Activated CD8-positive, alpha-beta memory T cell treated with anti-CD3 and anti-CD28 coated beads, Interleukin-2, amount 50 U/mL, for 1 hour (primary cell): ENCODE results near the gene KIAA1755.

Experiments used
- DNase-seq: peaks from one replicate; pipeline ENCODE4 v3.0.0-alpha.2; 2020; ENCODE audit errors: extremely low read depth

The KIAA1755 gene

DNA sequence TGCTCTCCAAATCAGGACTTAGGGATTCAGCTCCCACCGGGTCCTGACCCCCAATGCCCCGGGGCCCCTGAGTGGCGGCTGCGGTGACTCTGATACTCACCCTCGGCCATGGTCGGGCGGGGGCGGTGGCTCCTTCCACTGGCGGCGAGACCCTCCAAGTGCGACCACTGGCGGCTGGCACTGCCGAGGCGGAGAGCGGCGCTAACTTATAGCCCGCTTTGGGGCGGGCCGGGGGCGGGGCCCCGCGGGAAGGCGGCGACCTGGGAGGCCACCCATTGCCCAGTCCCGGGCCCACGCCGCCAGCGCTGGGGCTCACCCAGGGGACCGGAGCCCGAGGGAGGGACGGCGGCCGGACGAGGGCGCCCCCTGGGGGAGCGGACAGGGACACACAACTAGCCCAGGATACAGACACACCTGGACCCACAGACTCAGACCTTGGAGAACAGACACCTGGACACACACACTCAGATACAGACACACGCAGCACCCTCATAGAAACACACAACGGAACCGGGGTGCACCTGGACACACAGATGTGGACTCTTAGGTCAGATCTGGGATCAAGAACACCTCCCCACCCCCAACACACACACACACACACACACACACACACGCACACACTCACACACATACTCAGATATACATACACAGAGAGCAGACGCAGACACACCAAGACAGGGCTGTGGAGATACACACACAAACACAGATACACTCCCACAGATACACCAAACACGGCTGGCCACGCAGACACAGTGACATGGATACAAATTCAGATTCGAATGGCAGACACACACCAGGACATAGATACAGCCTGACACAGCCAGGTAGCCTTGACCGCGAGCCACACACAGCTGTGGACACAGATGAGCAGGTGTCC is 95.2 kb downstream of the KIAA1755 start, which contains the start of gene TGM2:
Gene TGM2 (minus strand): TSS at position 182 of the 877 bp plus-strand sequence. CDS start 72 bp downstream, at position 110.
- DNase-seq, result no peak

GRCh38 chr20:38164624-38165088 is 95.9 kb downstream of the KIAA1755 start:
- DNase-seq, result no peak

DNA sequence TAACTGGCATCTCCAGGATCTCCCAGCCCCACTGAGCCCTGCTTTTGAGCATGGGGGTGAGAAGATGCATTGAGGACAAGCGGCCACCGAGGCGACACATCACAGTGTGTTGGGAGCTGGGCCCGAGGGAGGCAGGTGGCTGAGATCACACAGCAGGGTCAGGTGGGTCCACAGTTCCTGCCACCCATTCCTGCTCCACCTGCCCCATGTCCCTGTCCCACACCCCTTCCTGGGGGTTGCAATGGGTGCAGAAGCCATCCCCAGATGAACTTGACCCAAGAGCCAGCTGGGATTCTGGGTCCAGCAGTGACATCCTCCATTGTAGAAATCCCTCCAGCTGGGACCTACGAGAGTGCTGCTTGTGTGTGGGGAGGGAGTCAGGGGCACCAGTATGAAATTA is 96.5 kb downstream of the KIAA1755 start:
- DNase-seq, result no peak

DNA sequence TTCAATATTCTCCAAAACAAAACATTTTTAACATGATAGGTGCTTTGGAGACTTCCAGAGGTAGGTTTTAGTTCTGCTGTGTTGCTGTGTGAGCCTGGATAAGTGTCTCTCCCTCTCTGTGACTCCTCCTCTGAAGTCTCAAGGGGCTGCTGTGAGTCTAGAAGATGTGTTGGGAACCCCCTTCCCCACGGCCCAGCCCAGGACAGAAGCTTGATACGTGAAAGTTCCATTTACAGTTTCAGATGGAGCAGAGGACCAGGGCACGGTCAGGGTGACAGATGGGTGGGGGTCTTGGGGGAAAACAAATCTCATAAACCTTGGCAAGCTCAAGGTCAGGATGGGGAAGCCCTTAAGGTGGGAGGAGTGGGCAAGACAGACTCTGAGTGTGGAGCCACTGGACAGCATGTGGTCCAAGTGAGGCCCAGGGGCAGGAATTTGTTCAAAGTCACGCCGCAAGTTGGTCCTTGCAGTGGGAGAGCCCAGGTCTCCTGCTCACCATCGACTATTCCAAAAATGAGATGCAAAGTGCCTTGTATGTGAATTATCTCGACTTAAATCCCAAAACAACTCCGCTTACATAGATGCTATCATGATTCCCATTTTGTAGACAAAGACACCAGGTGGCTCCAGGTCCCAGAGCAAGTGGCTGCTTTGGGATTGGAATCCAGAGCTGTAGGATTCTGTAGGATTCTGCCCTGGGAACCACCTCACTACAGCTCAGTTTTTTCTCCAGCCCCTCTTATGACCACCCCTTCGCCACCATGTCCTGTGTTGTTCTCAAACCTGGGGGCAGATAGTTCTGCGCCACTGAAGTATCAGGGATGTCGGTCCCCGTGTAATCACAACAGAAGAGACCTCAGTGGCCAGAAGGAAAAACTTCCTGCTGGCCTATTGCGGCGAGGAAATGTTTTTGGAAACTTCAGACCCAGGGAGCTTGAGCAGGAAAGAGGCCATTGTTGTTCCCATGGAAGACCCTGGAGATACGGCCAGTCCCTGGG is 97.4 kb downstream of the KIAA1755 start:
- DNase-seq, result no peak

DNA sequence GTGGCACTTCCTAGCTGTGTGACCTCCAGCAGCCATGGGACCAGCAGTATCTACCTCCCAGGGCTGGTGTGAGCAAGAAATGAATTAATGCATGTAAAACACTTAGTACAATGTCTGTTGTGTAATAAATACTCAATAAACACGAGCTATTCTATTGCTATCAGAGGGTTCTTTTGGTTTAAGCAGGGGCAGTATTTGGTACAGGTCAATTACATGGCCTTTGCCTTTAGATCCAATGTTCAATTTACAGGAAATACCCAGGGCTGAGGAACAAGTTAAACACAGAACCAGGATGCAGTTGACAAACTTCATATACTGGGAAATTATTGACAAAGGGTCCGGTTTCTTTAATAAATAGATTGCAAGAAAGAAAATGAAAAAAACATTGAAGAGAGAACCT is 98.4 kb downstream of the KIAA1755 start:
- DNase-seq, result no peak

DNA sequence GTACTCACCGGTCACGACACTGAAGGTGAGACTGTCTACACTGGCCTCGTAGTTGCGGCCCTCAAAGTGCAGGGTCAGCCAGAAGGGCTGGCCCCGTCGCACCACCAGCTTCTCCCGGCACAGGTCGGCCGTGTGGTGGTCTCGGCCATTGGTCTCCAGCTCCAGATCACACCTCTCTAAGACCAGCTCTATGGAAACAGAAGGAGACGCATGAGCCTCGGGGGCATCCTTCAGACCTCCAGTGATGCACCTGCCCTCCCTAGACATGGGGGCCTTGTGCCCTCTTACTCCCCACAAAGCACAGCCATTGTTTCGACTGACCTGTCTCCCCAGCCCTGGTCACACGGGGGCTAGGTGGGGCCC is 99.1 kb downstream of the KIAA1755 start:
- DNase-seq, result no peak
